HepG2 (cell line): ENCODE measurements around the gene MSL3B.

Source experiments
- ATF7 ChIP-seq, 2 experiments: fragments of 450-650 bp in 1 of 2; sonication (generic) in 1 of 2; formaldehyde crosslinking in 1 of 2; IDR thresholded peaks; 2 replicates each; pipeline versions ENCODE4 v1.4.0 to v1.6.1; 2016 to 2020; ENCODE audit warnings: antibody characterized with exemption in 1 of 2, mild to moderate bottlenecking in 1 of 2, missing genetic modification reagents in 1 of 2
- BCLAF1 ChIP-seq: fragments of 450-650 bp; IDR thresholded peaks from 2 replicates; pipeline ENCODE4 v1.6.1; 2017; ENCODE audit warnings: mild to moderate bottlenecking
- CREB1 ChIP-seq, 2 experiments: fragments of 450-650 bp in 1 of 2; IDR thresholded peaks; 2 replicates each; pipeline ENCODE4 v1.6.1; 2016 to 2017; ENCODE audit warnings: control low read depth in 1 of 2, mild to moderate bottlenecking in 1 of 2, missing compliant biosample characterization in 1 of 2, missing genetic modification characterization in 1 of 2
- CREM ChIP-seq, 2 experiments: sonication (generic) in 1 of 2; formaldehyde crosslinking in 1 of 2; IDR thresholded peaks; 2 replicates each; pipeline versions ENCODE4 v1.4.0 to v1.6.1; 2016 to 2020; ENCODE audit warnings: antibody characterized with exemption in 1 of 2, mild to moderate bottlenecking in 1 of 2, missing genetic modification reagents in 1 of 2
- ETS1 ChIP-seq: sonication (generic); formaldehyde crosslinking; IDR thresholded peaks from 2 replicates; pipeline ENCODE4 v1.4.0; 2020; ENCODE audit warnings: missing genetic modification reagents
- HOXA5 ChIP-seq: sonication (generic); formaldehyde crosslinking; IDR thresholded peaks from 2 replicates; pipeline ENCODE4 v1.4.0; 2020; ENCODE audit warnings: missing genetic modification reagents
- MLXIP ChIP-seq: sonication (generic); formaldehyde crosslinking; IDR thresholded peaks from 2 replicates; pipeline ENCODE4 v1.9.0; 2021; ENCODE audit warnings: missing genetic modification reagents, borderline replicate concordance
- MNT ChIP-seq: fragments of 450-650 bp; IDR thresholded peaks from 2 replicates; pipeline ENCODE4 v1.6.1; 2016
- NONO ChIP-seq, 2 experiments: fragments of 450-650 bp in 1 of 2; sonication (generic) in 1 of 2; formaldehyde crosslinking in 1 of 2; IDR thresholded peaks in 1 of 2; conservative IDR thresholded peaks in 1 of 2; 2 replicates each; pipeline versions ENCODE4 v1.6.1 to v1.8.0; 2017 to 2022; ENCODE audit warnings: mild to moderate bottlenecking in 1 of 2, missing genetic modification reagents in 1 of 2, moderate library complexity in 1 of 2
- TBL1XR1 ChIP-seq: fragments of 150-350 bp; IDR thresholded peaks from 2 replicates; pipeline ENCODE4 v1.6.1; 2014; ENCODE audit warnings: borderline replicate concordance, low read length; ENCODE audit not compliant: partially characterized antibody
- TFDP1 ChIP-seq: IDR thresholded peaks from 2 replicates; pipeline ENCODE4 v1.6.1; 2016; ENCODE audit warnings: missing compliant biosample characterization, missing genetic modification reagents, borderline replicate concordance
- ZBTB34 ChIP-seq: sonication (generic); formaldehyde crosslinking; IDR thresholded peaks from 2 replicates; pipeline ENCODE4 v1.8.0; 2022; ENCODE audit warnings: mild to moderate bottlenecking, missing genetic modification reagents
- ZMAT3 ChIP-seq: sonication (generic); formaldehyde crosslinking; conservative IDR thresholded peaks from 2 replicates; pipeline ENCODE4 v1.7.0; 2021; ENCODE audit warnings: missing genetic modification reagents
- ZNF577 ChIP-seq: sonication (generic); formaldehyde crosslinking; IDR thresholded peaks from 2 replicates; pipeline ENCODE4 v1.4.0; 2020; ENCODE audit warnings: mild to moderate bottlenecking, low read depth, missing genetic modification reagents, borderline replicate concordance
- ZNF766 ChIP-seq: sonication (generic); formaldehyde crosslinking; IDR thresholded peaks from 2 replicates; pipeline ENCODE4 v1.5.0; 2020; ENCODE audit warnings: missing genetic modification reagents, borderline replicate concordance

Gene MSL3B

GRCh38 chr2:233854241-233854981 is 13.8 kb downstream of the MSL3B start, which contains the start of gene HJURP (continued):
- TF ChIP-seq ETS1: peak; percentile 49; the same call in 1 of the 2 replicates
- no peak for TF ChIP-seq BCLAF1
- TF ChIP-seq TBL1XR1: no peak
- TF ChIP-seq ZBTB34: peak; percentile 85
- no peak for TF ChIP-seq MLXIP (CRISPR knock-in tag)
- TF ChIP-seq ZNF577 (CRISPR knock-in tag): no peak
- peak; percentile 71 for TF ChIP-seq HOXA5 (CRISPR knock-in tag)
- peak; percentile 47; the same call in 1 of the 2 replicates for TF ChIP-seq MNT
- no peak for TF ChIP-seq ZNF766
- TF ChIP-seq CREM (IDR thresholded peaks at IDR 0.05): peak; percentile 66
- TF ChIP-seq CREM (CRISPR knock-in tag; IDR thresholded peaks at IDR 0.05): no peak; the same call in 1 of the 2 replicates
- peak; percentile 50; the same call in 1 of the 2 replicates for TF ChIP-seq ZMAT3 (CRISPR knock-in tag)
- no peak for TF ChIP-seq NONO (IDR thresholded peaks at IDR 0.05)
- peak; percentile 91 for TF ChIP-seq NONO (CRISPR knock-in tag; conservative IDR thresholded peaks at IDR 0.05)
- peak; percentile 99 for TF ChIP-seq TFDP1 (CRISPR knock-in tag)
- no peak for TF ChIP-seq ATF7 (IDR thresholded peaks at IDR 0.05)
- TF ChIP-seq ATF7 (CRISPR knock-in tag; IDR thresholded peaks at IDR 0.05): no peak
- peak; percentile 35; the same call in 1 of the 2 replicates for TF ChIP-seq CREB1 (IDR thresholded peaks at IDR 0.05)
- TF ChIP-seq CREB1 (CRISPR knock-in tag; IDR thresholded peaks at IDR 0.05): peak; percentile 78; the same call in 1 of the 2 replicates
